HG02884 (cell line): Measurements from ENCODE around the gene GPRC5D.

ENCODE experiments used
- ATAC-seq: cut with Tn5 transposase; IDR thresholded peaks from one replicate; pipeline ENCODE4 v1.9.1; 2021; ENCODE audit warnings: mild to moderate bottlenecking, moderate library complexity; ENCODE audit not compliant: unreplicated experiment

GPRC5D gene

GRCh38 chr12:12909228-12909994 lies 42.6 kb downstream of the GPRC5D start:
- ATAC-seq = no peak

GRCh38 chr12:12908711-12909110 lies 43.3 kb downstream of the GPRC5D start:
- ATAC-seq = no peak

- ATAC-seq = no peak
These were observed 43.7 kb downstream of the GPRC5D start for GRCh38 chr12:12908252-12908651.

- ATAC-seq = no peak
These were observed 44.4 kb downstream of the GPRC5D start for GRCh38 chr12:12907552-12907951.

- ATAC-seq = no peak
These were observed 48.0 kb downstream of the GPRC5D start for GRCh38 chr12:12903642-12904609.

GRCh38 chr12:12902036-12902435 lies 49.9 kb downstream of the GPRC5D start:
- ATAC-seq = no peak

GRCh38 chr12:12901158-12901791 lies 50.7 kb downstream of the GPRC5D start:
- ATAC-seq = no peak

- ATAC-seq = no peak
These were observed 51.2 kb downstream of the GPRC5D start for GRCh38 chr12:12900786-12901157.

- peak; percentile 94 for ATAC-seq
These were observed 52.2 kb downstream of the GPRC5D start for GRCh38 chr12:12899530-12900380.

- ATAC-seq = no peak
These were observed 53.0 kb downstream of the GPRC5D start for GRCh38 chr12:12898911-12899511.

- no peak for ATAC-seq
These were observed 53.7 kb downstream of the GPRC5D start for GRCh38 chr12:12898136-12898717.

GRCh38 chr12:12897302-12897701 lies 54.7 kb downstream of the GPRC5D start:
- no peak for ATAC-seq

- no peak for ATAC-seq
These were observed 55.7 kb downstream of the GPRC5D start for GRCh38 chr12:12896260-12896659.

GRCh38 chr12:12893438-12893837 lies 58.5 kb downstream of the GPRC5D start:
- ATAC-seq = no peak

- ATAC-seq = no peak
These were observed 59.3 kb downstream of the GPRC5D start for GRCh38 chr12:12892681-12893141.

- no peak for ATAC-seq
These were observed 60.1 kb downstream of the GPRC5D start for GRCh38 chr12:12891881-12892355.

GRCh38 chr12:12891080-12891880 lies 60.7 kb downstream of the GPRC5D start, which contains the start of gene GPRC5A:
TSS of gene GPRC5A (plus strand) at chr12:12891562. CDS start at chr12:12908250, 16,688 bp downstream.
- no peak for ATAC-seq
